Measurements from ENCODE around the gene ZMPSTE24.
A peak's percentile ranks its signal among the peaks of the same experiment; 100 is the strongest.

The ZMPSTE24 gene

DNA sequence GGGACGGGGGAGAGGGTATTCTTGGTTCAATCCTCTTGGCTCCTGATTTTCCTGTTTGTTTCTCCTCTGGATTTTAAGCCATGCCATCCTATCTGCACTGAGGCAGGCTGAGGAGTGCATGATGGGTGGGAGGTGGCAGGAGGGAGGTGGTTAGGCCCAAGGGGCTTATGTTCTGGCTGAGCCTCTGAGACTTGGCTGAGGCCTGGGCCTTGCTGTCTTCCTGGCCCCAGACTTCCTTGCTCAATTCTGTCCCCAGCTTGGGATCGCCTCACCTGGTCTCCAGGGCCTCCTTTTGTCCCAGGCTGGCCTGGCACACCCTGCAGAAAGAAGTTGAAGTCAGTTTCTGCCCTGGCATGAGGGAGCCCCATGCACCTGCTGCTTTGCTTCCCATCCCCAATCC lies 47.8 kb downstream of the ZMPSTE24 start:
- no peak overlapping the region for H2AFZ ChIP-seq (ENCODE audit: insufficient read depth, low read length, poor library complexity)
- H4K91ac ChIP-seq (ENCODE audit: low read depth, low read length): peak overlapping the region; percentile 76
- H3K23ac ChIP-seq (ENCODE audit: low read length): no peak overlapping the region
- H3K27me3 ChIP-seq (ENCODE audit: insufficient read depth, low read length): no peaks in the 10 kb centered on the region
- H3K14ac ChIP-seq (ENCODE audit: low read length): peak overlapping the region; percentile 45
- H3K79me2 ChIP-seq (ENCODE audit: control insufficient read depth, insufficient read depth, low read length, poor library complexity): peaks cover 6% of the 10 kb centered on the region
- H3K4me3 ChIP-seq (ENCODE audit: low read depth, low read length): no peak overlapping the region
- DNase-seq: no peak
- H3K9ac ChIP-seq (ENCODE audit: low read length): no peak overlapping the region
- H3K4ac ChIP-seq (ENCODE audit: low read depth, low read length): no peak overlapping the region
- no peak overlapping the region for H3K4me2 ChIP-seq (ENCODE audit: low read length)
- H2BK5ac ChIP-seq (ENCODE audit: low read depth, low read length, poor library complexity): peak overlapping the region; percentile 67
- H2BK12ac ChIP-seq (ENCODE audit: low read length): peak overlapping the region; percentile 42
- no peaks in the 10 kb centered on the region for H3K36me3 ChIP-seq (ENCODE audit: control insufficient read depth in 1 of 2, insufficient read depth in 2 of 2, low read length in 2 of 2)
- WGBS (ENCODE audit: extremely low coverage, insufficient coverage, insufficient read length): no CpG with 5 or more reads among the region's 2 CpGs
- H4K8ac ChIP-seq (ENCODE audit: low read depth, low read length): peak overlapping the region; percentile 52
- no peak overlapping the region for H4K12ac ChIP-seq (ENCODE audit: low read depth, low read length)
- H2AK5ac ChIP-seq (ENCODE audit: low read length): peak overlapping the region; percentile 71
- peak overlapping the region; percentile 67 for H2BK120ac ChIP-seq (ENCODE audit: insufficient read depth, low read length, poor library complexity)
- peaks cover 17% of the 10 kb centered on the region for H3K79me1 ChIP-seq (ENCODE audit: low read length)
- peaks cover under 1% of the 10 kb centered on the region for H3K9me3 ChIP-seq (ENCODE audit: insufficient read depth, low read depth, low read length)
- H3K4me1 ChIP-seq (ENCODE audit: control insufficient read depth in 1 of 2, insufficient read depth in 2 of 2, low read length in 2 of 2): peaks cover 19 to 23% of the 10 kb centered on the region in 2 experiments
- peak overlapping the region; percentile 46 for H3K27ac ChIP-seq (ENCODE audit: low read depth, low read length)
- peak overlapping the region; percentile 60 for H3K18ac ChIP-seq (ENCODE audit: low read length)

DNA sequence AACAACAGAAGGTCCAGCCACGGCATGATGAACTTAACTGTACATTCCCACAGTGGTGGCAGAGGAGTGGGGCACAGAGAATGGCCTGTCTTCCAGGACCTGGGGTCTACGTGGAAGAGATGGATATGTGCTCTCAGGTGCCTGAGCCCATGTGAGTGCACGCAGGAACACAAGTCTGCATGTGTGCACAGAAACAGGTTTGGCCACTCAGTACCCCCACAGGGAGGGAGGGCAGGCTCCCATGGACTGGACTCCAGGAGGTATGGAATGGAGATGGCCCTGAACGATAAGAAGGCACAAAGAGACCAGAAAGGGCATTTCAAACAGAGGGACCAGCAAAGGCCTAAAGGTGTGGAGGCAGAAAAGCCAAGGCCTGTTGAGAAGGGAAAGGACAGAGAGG lies 48.3 kb downstream of the ZMPSTE24 start:
- Histone ChIP-seq H2AK5ac (ENCODE audit: low read length) (peak overlapping the region; percentile 71), H3K14ac (ENCODE audit: low read length) (peak overlapping the region; percentile 45), H3K9ac (ENCODE audit: low read length) (no peak overlapping the region), H2BK12ac (ENCODE audit: low read length) (peak overlapping the region; percentile 42), H4K8ac (ENCODE audit: low read depth, low read length) (peak overlapping the region; percentile 52), H2AFZ (ENCODE audit: insufficient read depth, low read length, poor library complexity) (no peak overlapping the region), H3K4me2 (ENCODE audit: low read length) (no peak overlapping the region), H3K79me2 (ENCODE audit: control insufficient read depth, insufficient read depth, low read length, poor library complexity) (peaks cover 6% of the 10 kb centered on the region), H3K27ac (ENCODE audit: low read depth, low read length) (peak overlapping the region; percentile 46), H4K91ac (ENCODE audit: low read depth, low read length) (peak overlapping the region; percentile 76), H3K9me3 (ENCODE audit: insufficient read depth, low read depth, low read length) (peaks cover 2% of the 10 kb centered on the region), H3K23ac (ENCODE audit: low read length) (no peak overlapping the region), H4K12ac (ENCODE audit: low read depth, low read length) (no peak overlapping the region), H2BK5ac (ENCODE audit: low read depth, low read length, poor library complexity) (peak overlapping the region; percentile 67), H3K79me1 (ENCODE audit: low read length) (peaks cover 17% of the 10 kb centered on the region), H3K36me3 (ENCODE audit: control insufficient read depth in 1 of 2, insufficient read depth in 2 of 2, low read length in 2 of 2) (no peaks in the 10 kb centered on the region), H3K4me1 (ENCODE audit: control insufficient read depth in 1 of 2, insufficient read depth in 2 of 2, low read length in 2 of 2) (peaks cover 19 to 23% of the 10 kb centered on the region in 2 experiments), H3K18ac (ENCODE audit: low read length) (no peak overlapping the region), H2BK120ac (ENCODE audit: insufficient read depth, low read length, poor library complexity) (peak overlapping the region; percentile 67), H3K27me3 (ENCODE audit: insufficient read depth, low read length) (no peaks in the 10 kb centered on the region), H3K4me3 (ENCODE audit: low read depth, low read length) (no peak overlapping the region), H3K4ac (ENCODE audit: low read depth, low read length) (no peak overlapping the region)
- peak; percentile 91 for DNase-seq
- WGBS (ENCODE audit: extremely low coverage, insufficient coverage, insufficient read length): no CpG with 5 or more reads among the region's 4 CpGs

DNA sequence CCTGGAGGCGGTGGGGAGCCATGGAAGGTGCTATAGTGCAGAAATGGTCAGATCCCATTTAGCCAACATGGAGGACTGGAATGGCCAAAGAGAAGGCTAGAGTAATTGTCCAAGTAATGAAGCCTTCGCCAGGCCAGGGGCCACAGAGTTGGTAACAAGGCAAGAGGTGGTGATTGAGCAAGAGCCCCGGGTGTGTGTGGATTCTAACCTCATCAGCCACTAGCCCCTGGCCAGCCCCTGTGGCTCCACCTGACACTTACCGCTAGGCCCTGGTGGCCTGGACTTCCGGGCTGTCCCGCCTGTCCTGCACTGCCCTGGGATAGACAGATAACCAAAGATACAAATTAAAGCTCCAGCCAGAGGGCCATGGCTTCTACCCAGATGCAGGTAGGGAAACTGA lies 49.1 kb downstream of the ZMPSTE24 start:
- no CpG with 5 or more reads among the region's 6 CpGs for WGBS (ENCODE audit: extremely low coverage, insufficient coverage, insufficient read length)
- H4K91ac ChIP-seq (ENCODE audit: low read depth, low read length): peak overlapping the region; percentile 53

DNA sequence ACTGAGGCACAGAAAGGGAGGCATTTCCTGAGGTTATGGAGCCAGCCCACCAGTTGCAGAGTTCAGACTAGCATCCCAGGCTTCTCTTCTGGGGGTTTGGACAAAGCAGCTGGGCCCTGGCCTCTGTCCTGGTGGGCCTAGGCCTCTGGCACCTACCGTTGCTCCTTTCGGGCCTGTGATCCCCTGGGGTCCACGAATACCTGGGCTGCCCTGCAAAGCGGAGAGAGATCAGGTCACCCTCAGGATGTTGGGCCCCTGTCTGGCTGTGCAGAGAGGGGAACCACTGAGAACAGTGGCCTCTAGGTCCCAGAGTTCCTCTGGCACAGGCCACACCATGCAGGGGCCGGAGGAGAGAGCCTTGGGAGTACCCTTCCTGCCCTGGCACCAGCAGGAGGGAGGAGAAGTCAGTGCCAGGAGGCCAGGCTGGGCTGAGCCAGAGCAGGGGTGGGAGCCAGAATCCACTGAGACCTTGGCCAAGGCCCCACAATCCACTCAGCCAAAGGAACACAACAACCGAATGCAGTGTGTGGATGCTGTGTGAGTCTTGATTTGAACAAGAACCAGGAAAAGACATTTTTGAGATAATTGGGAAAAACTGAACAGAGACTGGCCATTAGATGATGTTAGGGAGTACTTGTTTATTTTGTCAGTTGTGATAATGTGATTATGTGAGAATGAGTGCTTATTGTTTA lies 50.1 kb downstream of the ZMPSTE24 start:
- peak overlapping the region; percentile 21 for H2AK5ac ChIP-seq (ENCODE audit: low read length)
- no peak overlapping the region for H3K23ac ChIP-seq (ENCODE audit: low read length)
- H2BK12ac ChIP-seq (ENCODE audit: low read length): no peak overlapping the region
- H3K4ac ChIP-seq (ENCODE audit: low read depth, low read length): no peak overlapping the region
- peak overlapping the region; percentile 53 for H4K91ac ChIP-seq (ENCODE audit: low read depth, low read length)
- no peaks in the 10 kb centered on the region for H3K36me3 ChIP-seq (ENCODE audit: control insufficient read depth in 1 of 2, insufficient read depth in 2 of 2, low read length in 2 of 2)
- peaks cover 19 to 23% of the 10 kb centered on the region in 2 experiments for H3K4me1 ChIP-seq (ENCODE audit: control insufficient read depth in 1 of 2, insufficient read depth in 2 of 2, low read length in 2 of 2)
- H2AFZ ChIP-seq (ENCODE audit: insufficient read depth, low read length, poor library complexity): no peak overlapping the region
- H3K4me3 ChIP-seq (ENCODE audit: low read depth, low read length): no peak overlapping the region
- no peak overlapping the region for H3K9ac ChIP-seq (ENCODE audit: low read length)
- H3K79me1 ChIP-seq (ENCODE audit: low read length): peaks cover 17% of the 10 kb centered on the region
- H3K4me2 ChIP-seq (ENCODE audit: low read length): no peak overlapping the region
- DNase-seq: no peak
- H4K8ac ChIP-seq (ENCODE audit: low read depth, low read length): no peak overlapping the region
- WGBS (ENCODE audit: extremely low coverage, insufficient coverage, insufficient read length): no CpG with 5 or more reads among the region's 6 CpGs
- no peak overlapping the region for H3K14ac ChIP-seq (ENCODE audit: low read length)
- H3K79me2 ChIP-seq (ENCODE audit: control insufficient read depth, insufficient read depth, low read length, poor library complexity): peaks cover 6% of the 10 kb centered on the region
- no peak overlapping the region for H2BK120ac ChIP-seq (ENCODE audit: insufficient read depth, low read length, poor library complexity)
- H3K18ac ChIP-seq (ENCODE audit: low read length): no peak overlapping the region
- no peak overlapping the region for H4K12ac ChIP-seq (ENCODE audit: low read depth, low read length)
- H3K27me3 ChIP-seq (ENCODE audit: insufficient read depth, low read length): no peaks in the 10 kb centered on the region
- H2BK5ac ChIP-seq (ENCODE audit: low read depth, low read length, poor library complexity): no peak overlapping the region
- peaks cover 2% of the 10 kb centered on the region for H3K9me3 ChIP-seq (ENCODE audit: insufficient read depth, low read depth, low read length)
- H3K27ac ChIP-seq (ENCODE audit: low read depth, low read length): no peak overlapping the region

More for the DNA sequence above, 49.1 kb downstream of the ZMPSTE24 start:
- H2AFZ ChIP-seq (ENCODE audit: insufficient read depth, low read length, poor library complexity): no peak overlapping the region
- no peak overlapping the region for H2AK5ac ChIP-seq (ENCODE audit: low read length)
- H3K18ac ChIP-seq (ENCODE audit: low read length): no peak overlapping the region
- H3K79me1 ChIP-seq (ENCODE audit: low read length): peaks cover 17% of the 10 kb centered on the region
- H3K36me3 ChIP-seq (ENCODE audit: control insufficient read depth in 1 of 2, insufficient read depth in 2 of 2, low read length in 2 of 2): no peaks in the 10 kb centered on the region
- no peak overlapping the region for H3K27ac ChIP-seq (ENCODE audit: low read depth, low read length)
- no peak overlapping the region for H2BK5ac ChIP-seq (ENCODE audit: low read depth, low read length, poor library complexity)
- H3K27me3 ChIP-seq (ENCODE audit: insufficient read depth, low read length): no peaks in the 10 kb centered on the region
- no peak overlapping the region for H3K4me2 ChIP-seq (ENCODE audit: low read length)
- H3K9me3 ChIP-seq (ENCODE audit: insufficient read depth, low read depth, low read length): peaks cover 2% of the 10 kb centered on the region
- no peak overlapping the region for H3K9ac ChIP-seq (ENCODE audit: low read length)
- no peak overlapping the region for H3K4me3 ChIP-seq (ENCODE audit: low read depth, low read length)
- peaks cover 19 to 23% of the 10 kb centered on the region in 2 experiments for H3K4me1 ChIP-seq (ENCODE audit: control insufficient read depth in 1 of 2, insufficient read depth in 2 of 2, low read length in 2 of 2)
- no peak overlapping the region for H4K8ac ChIP-seq (ENCODE audit: low read depth, low read length)
- no peak overlapping the region for H4K12ac ChIP-seq (ENCODE audit: low read depth, low read length)
- no peak overlapping the region for H2BK12ac ChIP-seq (ENCODE audit: low read length)
- H3K14ac ChIP-seq (ENCODE audit: low read length): no peak overlapping the region
- no peak overlapping the region for H3K4ac ChIP-seq (ENCODE audit: low read depth, low read length)
- H3K79me2 ChIP-seq (ENCODE audit: control insufficient read depth, insufficient read depth, low read length, poor library complexity): peaks cover 6% of the 10 kb centered on the region
- no peak overlapping the region for H3K23ac ChIP-seq (ENCODE audit: low read length)
- DNase-seq: no peak
- H2BK120ac ChIP-seq (ENCODE audit: insufficient read depth, low read length, poor library complexity): no peak overlapping the region
